NCI-H82 treated with DMSO at 0.1 percent for 48 hours (cell line): ENCODE data around the gene HDDC2.

ENCODE experiments used
- DNase-seq: peaks from one replicate; lab custom pipeline; 2025; ENCODE audit not compliant: unreplicated experiment; lab: John Stamatoyannopoulos, UW

HDDC2 gene

GRCh38 chr6:125301435-125302391 is at the start of gene HDDC2:
Gene HDDC2 (minus strand): TSS chr6:125301967. CDS start chr6:125301932, 35 bp downstream.
- DNase-seq = peak; percentile 69

GRCh38 chr6:125346926-125347563 is 45.3 kb upstream of the HDDC2 start:
- DNase-seq = no peak

GRCh38 chr6:125346201-125346925 is 44.6 kb upstream of the HDDC2 start:
- DNase-seq = no peak

- DNase-seq = no peak
Observed at GRCh38 chr6:125341460-125341859, 39.7 kb upstream of the HDDC2 start.

- no peak for DNase-seq
Observed at GRCh38 chr6:125340991-125341390, 39.2 kb upstream of the HDDC2 start.

- no peak for DNase-seq
Observed at GRCh38 chr6:125340175-125340835, 38.5 kb upstream of the HDDC2 start.

- no peak for DNase-seq
Observed at GRCh38 chr6:125339653-125340052, 37.9 kb upstream of the HDDC2 start.

- DNase-seq = no peak
Observed at GRCh38 chr6:125338381-125338780, 36.6 kb upstream of the HDDC2 start.

GRCh38 chr6:125337706-125338105 is 35.9 kb upstream of the HDDC2 start:
- no peak for DNase-seq

GRCh38 chr6:125332664-125333063 is 30.9 kb upstream of the HDDC2 start:
- DNase-seq = no peak

- DNase-seq = no peak
Observed at GRCh38 chr6:125325586-125325985, 23.8 kb upstream of the HDDC2 start.

GRCh38 chr6:125323376-125323775 is 21.6 kb upstream of the HDDC2 start:
- DNase-seq = no peak

GRCh38 chr6:125316621-125317020 is 14.9 kb upstream of the HDDC2 start:
- no peak for DNase-seq

- DNase-seq = no peak
Observed at GRCh38 chr6:125315548-125315947, 13.8 kb upstream of the HDDC2 start.

GRCh38 chr6:125314009-125314581 is 12.3 kb upstream of the HDDC2 start:
- peak; percentile 40 for DNase-seq

- no peak for DNase-seq
Observed at GRCh38 chr6:125312950-125313349, 11.2 kb upstream of the HDDC2 start.

- DNase-seq = no peak
Observed at GRCh38 chr6:125312478-125312877, 10.7 kb upstream of the HDDC2 start.

GRCh38 chr6:125310994-125311649 is 9.4 kb upstream of the HDDC2 start:
- DNase-seq = peak; percentile 85

- DNase-seq = no peak
Observed at GRCh38 chr6:125307964-125308615, 6.3 kb upstream of the HDDC2 start.
